Activated T-cell treated with anti-CD3 and anti-CD28 coated beads, Interleukin-2, amount 50 U/mL, for 72 hours (primary cell): ENCODE data around the gene MPPED2. TPM values are rescaled to one million over a fixed set of nuclear protein-coding genes. Genes with fewer than 3 reads are reported as not detected.

Experiments
- ATAC-seq, 2 donors: fragments of 150-1000 bp; cut with Tn5 transposase; replicated peaks in 1 of 2; 2 replicates each; pipeline ENCODE4 v1.10.0; 2021; ENCODE audit warnings: moderate library complexity in 2 of 2, mild to moderate bottlenecking in 1 of 2
- DNase-seq, 2 donors: peaks; one replicate each; pipeline ENCODE4 v3.0.0; 2021 to 2022; ENCODE audit warnings: mixed read lengths in 1 of 2
- H3K27ac Mint-ChIP-seq: one replicate; pipeline ENCODE4 v1.8.0; 2022; ENCODE audit warnings: mild to moderate bottlenecking, moderate library complexity, mixed read lengths
- H3K27me3 Mint-ChIP-seq: one replicate; pipeline ENCODE4 v1.8.0; 2022; ENCODE audit warnings: low read depth, mixed read lengths
- H3K36me3 Mint-ChIP-seq, 2 donors: one replicate each; pipeline ENCODE4 v1.8.0; 2022; ENCODE audit warnings: mixed read lengths in 2 of 2, mild to moderate bottlenecking in 1 of 2; ENCODE audit not compliant: insufficient read depth in 2 of 2
- H3K4me1 Mint-ChIP-seq: one replicate; pipeline ENCODE4 v1.8.0; 2022; ENCODE audit warnings: low read depth, mixed read lengths
- H3K4me3 Mint-ChIP-seq, 2 donors: one replicate each; pipeline ENCODE4 v1.8.0; 2022; ENCODE audit warnings: mild to moderate bottlenecking in 2 of 2, mixed read lengths in 2 of 2, moderate library complexity in 2 of 2
- H3K9me3 Mint-ChIP-seq, 2 donors: one replicate each; pipeline ENCODE4 v1.8.0; 2022; ENCODE audit warnings: mixed read lengths in 2 of 2
- total RNA-seq, 2 donors: library from RNA; stranded (reverse); gene quantifications; one replicate each; pipeline ENCODE4 v1.2.3, GENCODE V29; 2022

The MPPED2 gene
- total RNA-seq, 2 donors from 2014 or later, result 0.46 to 1.6 TPM

DNA sequence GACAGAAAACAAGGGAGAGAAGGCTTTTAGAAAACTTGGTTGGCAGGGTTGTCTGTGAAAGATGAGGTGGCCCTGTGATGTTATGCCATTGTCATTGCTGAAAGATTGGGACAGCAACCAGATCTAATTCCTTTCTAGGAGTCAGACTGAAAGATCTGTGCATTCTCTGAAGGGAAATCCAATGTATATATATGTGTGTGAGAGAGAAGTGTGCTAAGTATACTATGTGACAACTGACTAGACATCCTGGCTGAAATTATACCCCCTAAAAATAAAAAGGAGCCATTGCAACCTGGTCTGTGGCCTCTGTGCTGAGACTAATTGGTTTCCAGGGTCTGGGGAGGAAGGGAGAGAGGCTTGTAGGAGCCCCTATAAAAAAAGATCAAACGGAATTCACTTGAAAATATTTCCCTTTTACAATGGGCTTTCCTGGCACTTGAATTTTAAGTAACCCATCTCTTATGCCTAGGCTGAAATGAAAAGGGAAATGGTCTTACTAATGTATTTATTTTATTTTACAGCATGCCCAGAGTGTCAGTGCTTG, 1.2 kb upstream of the MPPED2 start:
- ATAC-seq, result no peak
- H3K36me3 Mint-ChIP-seq, result peaks cover 0 to 2% of the 10 kb centered on the region in 2 donors

GRCh38 chr11:30585892-30586250, 282 bp downstream of the MPPED2 start:
- DNase-seq (no peak), ATAC-seq (peak; percentile 30 to 49)
- peak overlapping the region; percentile 54 to 71 for H3K4me3 Mint-ChIP-seq
- peaks cover 0 to 2% of the 10 kb centered on the region in 2 donors for H3K36me3 Mint-ChIP-seq
- peaks cover 59% of the 10 kb centered on the region for H3K27me3 Mint-ChIP-seq
- no peaks in the 10 kb centered on the region for H3K9me3 Mint-ChIP-seq
- H3K4me1 Mint-ChIP-seq, result peaks cover 32% of the 10 kb centered on the region
- H3K27ac Mint-ChIP-seq, result no peak overlapping the region

More for the DNA sequence above, 1.2 kb upstream of the MPPED2 start:
- Mint-ChIP-seq H3K27me3 (peaks cover 52% of the 10 kb centered on the region), H3K4me3 (peak overlapping the region; percentile 54 to 66), H3K27ac (no peak overlapping the region), H3K9me3 (peaks cover 0 to 2% of the 10 kb centered on the region in 2 donors), H3K4me1 (peaks cover 28% of the 10 kb centered on the region)
- DNase-seq, result no peak

GRCh38 chr11:30585125-30585891, 845 bp downstream of the MPPED2 start:
- ATAC-seq (peak; percentile 65 to 66), DNase-seq (peak; percentile 16 to 40)
- Mint-ChIP-seq H3K27ac (no peak overlapping the region), H3K36me3 (peaks cover 0 to 2% of the 10 kb centered on the region in 2 donors), H3K4me1 (peaks cover 32% of the 10 kb centered on the region), H3K27me3 (peaks cover 59% of the 10 kb centered on the region), H3K4me3 (peak overlapping the region; percentile 55 to 71), H3K9me3 (no peaks in the 10 kb centered on the region)

GRCh38 chr11:30583476-30584280, 2.5 kb downstream of the MPPED2 start:
- DNase-seq (no peak), ATAC-seq (no peak)
- no peaks in the 10 kb centered on the region for H3K9me3 Mint-ChIP-seq
- no peak overlapping the region for H3K27ac Mint-ChIP-seq
- peaks cover 32% of the 10 kb centered on the region for H3K4me1 Mint-ChIP-seq
- H3K27me3 Mint-ChIP-seq, result peaks cover 53% of the 10 kb centered on the region
- peak overlapping the region; percentile 10 to 71 for H3K4me3 Mint-ChIP-seq
- peaks cover 0 to 2% of the 10 kb centered on the region in 2 donors for H3K36me3 Mint-ChIP-seq

GRCh38 chr11:30582726-30583125, 3.4 kb downstream of the MPPED2 start:
- Mint-ChIP-seq H3K4me1 (peaks cover 32% of the 10 kb centered on the region), H3K4me3 (no peak overlapping the region), H3K36me3 (peaks cover 0 to 2% of the 10 kb centered on the region in 2 donors), H3K27ac (no peak overlapping the region), H3K27me3 (peaks cover 47% of the 10 kb centered on the region), H3K9me3 (no peaks in the 10 kb centered on the region)
- DNase-seq (no peak), ATAC-seq (no peak)

DNA sequence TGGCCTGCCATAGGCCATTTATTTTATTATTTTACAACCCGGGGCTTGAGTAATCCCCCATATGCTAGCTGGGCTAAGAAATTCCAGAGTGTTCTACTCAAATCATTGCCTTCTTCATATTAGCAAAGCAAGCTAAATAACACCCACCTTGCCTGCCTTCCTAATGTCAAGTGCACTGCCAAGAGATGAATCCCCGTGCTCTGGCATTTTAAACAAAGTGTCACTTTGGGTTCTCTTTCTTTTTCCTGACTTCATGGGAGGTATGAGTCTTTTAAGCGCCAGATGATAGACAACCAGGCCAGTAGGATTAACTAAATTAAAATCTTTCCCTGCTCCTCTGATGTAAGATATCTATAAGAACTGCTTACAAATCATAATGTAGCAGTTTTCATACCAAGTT, 4.5 kb downstream of the MPPED2 start:
- DNase-seq (no peak), ATAC-seq (no peak)
- H3K27ac Mint-ChIP-seq, result no peak overlapping the region
- peaks cover 0 to under 1% of the 10 kb centered on the region in 2 donors for H3K36me3 Mint-ChIP-seq
- peaks cover 24% of the 10 kb centered on the region for H3K4me1 Mint-ChIP-seq
- peaks cover 36% of the 10 kb centered on the region for H3K27me3 Mint-ChIP-seq
- no peak overlapping the region for H3K4me3 Mint-ChIP-seq
- H3K9me3 Mint-ChIP-seq, result no peaks in the 10 kb centered on the region

GRCh38 chr11:30580573-30580972, 5.6 kb downstream of the MPPED2 start:
- DNase-seq (no peak), ATAC-seq (no peak)
- H3K27me3 Mint-ChIP-seq, result peaks cover 34% of the 10 kb centered on the region
- peaks cover 24% of the 10 kb centered on the region for H3K4me1 Mint-ChIP-seq
- no peaks in the 10 kb centered on the region for H3K9me3 Mint-ChIP-seq
- H3K4me3 Mint-ChIP-seq, result no peak overlapping the region
- H3K27ac Mint-ChIP-seq, result no peak overlapping the region
- no peaks in the 10 kb centered on the region for H3K36me3 Mint-ChIP-seq

DNA sequence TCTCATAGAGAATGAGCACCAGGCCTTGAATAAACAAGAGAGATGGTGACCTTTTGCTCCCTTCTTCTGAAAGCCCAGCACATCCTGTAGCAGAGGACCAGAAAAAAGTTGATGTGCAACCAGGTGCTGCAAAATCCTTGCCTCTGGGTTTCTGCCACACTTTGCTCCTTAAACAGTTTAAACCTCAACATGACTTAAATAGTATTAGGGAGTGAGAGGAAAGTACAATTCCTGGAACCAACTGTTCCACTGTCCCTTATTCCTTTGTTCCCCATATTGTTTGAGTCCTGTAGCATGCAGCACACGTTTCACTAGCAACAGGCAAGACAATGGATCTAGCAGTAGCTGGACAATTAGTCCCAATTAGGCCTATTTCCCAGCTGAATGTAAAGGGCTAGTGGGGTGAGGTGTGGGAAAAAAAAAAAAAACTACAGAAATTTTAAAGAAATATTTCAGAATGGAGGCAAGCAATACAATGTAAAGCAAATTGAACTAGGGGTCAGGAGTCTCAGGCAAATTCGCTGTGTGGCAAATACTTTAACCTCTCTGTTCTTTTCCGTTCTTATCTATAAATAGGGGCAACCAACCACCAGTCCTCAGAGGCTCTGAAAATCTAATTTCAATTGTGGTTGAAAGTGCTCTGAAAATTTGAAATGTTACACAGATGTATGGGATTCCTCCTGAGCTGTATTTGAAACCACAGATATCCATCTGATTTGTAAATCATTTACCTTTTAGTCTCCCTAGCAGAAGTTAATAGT, 6.6 kb downstream of the MPPED2 start:
- no peaks in the 10 kb centered on the region for H3K9me3 Mint-ChIP-seq
- peaks cover 30% of the 10 kb centered on the region for H3K27me3 Mint-ChIP-seq
- DNase-seq, result no peak
- H3K4me3 Mint-ChIP-seq, result no peak overlapping the region
- H3K36me3 Mint-ChIP-seq, result no peaks in the 10 kb centered on the region
- no peak overlapping the region for H3K27ac Mint-ChIP-seq
- ATAC-seq, result no peak
- peaks cover 23% of the 10 kb centered on the region for H3K4me1 Mint-ChIP-seq

GRCh38 chr11:30578406-30578805, 7.7 kb downstream of the MPPED2 start:
- Mint-ChIP-seq H3K9me3 (no peaks in the 10 kb centered on the region), H3K27me3 (peaks cover 18% of the 10 kb centered on the region), H3K36me3 (no peaks in the 10 kb centered on the region), H3K27ac (no peak overlapping the region), H3K4me3 (no peak overlapping the region), H3K4me1 (peaks cover 15% of the 10 kb centered on the region)
- ATAC-seq (no peak), DNase-seq (no peak)

DNA sequence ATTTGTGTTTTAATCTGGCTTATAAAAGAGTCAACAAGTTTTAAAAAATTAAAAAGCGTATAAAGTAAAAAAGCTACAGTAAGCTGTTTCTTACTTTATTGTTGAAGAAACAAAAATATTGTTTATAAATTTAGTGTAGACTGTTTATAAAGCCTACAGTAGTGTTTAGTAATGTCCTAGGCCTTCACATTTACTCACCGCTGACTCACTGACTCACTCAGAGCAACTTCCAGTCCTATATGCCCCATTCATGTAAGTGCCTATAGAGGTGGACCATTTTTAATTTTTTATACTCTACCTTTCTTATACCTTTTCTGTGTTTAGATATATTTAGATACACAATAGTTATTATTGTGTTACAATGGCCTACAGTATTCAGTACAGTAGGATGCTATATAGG, 12.2 kb downstream of the MPPED2 start:
- H3K4me1 Mint-ChIP-seq, result no peaks in the 10 kb centered on the region
- H3K27ac Mint-ChIP-seq, result no peak overlapping the region
- ATAC-seq, result no peak
- no peaks in the 10 kb centered on the region for H3K27me3 Mint-ChIP-seq
- DNase-seq, result no peak
- no peak overlapping the region for H3K4me3 Mint-ChIP-seq
- no peaks in the 10 kb centered on the region for H3K9me3 Mint-ChIP-seq
- no peaks in the 10 kb centered on the region for H3K36me3 Mint-ChIP-seq

DNA sequence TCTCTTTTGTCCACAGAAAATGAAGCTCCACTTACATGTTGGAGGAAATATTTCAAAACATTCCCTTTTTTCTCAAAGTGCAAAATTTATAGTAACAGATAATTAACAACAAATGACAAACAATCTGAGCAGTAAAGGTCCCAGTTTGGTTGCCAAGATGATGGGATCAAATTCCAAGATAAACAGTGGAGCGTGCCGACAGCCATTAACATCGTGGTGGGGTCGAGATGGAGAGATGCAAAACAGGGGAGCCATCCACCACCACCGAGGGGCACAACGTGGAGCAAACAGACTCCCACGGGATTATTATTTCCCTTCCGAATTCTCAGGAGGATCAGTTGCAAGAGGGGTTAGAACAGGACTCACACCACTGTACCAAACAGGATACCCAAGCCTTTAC, 17.2 kb downstream of the MPPED2 start:
- ATAC-seq (no peak), DNase-seq (no peak)
- H3K9me3 Mint-ChIP-seq, result no peaks in the 10 kb centered on the region
- H3K36me3 Mint-ChIP-seq, result no peaks in the 10 kb centered on the region
- H3K4me3 Mint-ChIP-seq, result no peak overlapping the region
- no peak overlapping the region for H3K27ac Mint-ChIP-seq
- H3K27me3 Mint-ChIP-seq, result no peaks in the 10 kb centered on the region
- no peaks in the 10 kb centered on the region for H3K4me1 Mint-ChIP-seq

GRCh38 chr11:30567644-30568043, 18.5 kb downstream of the MPPED2 start:
- no peak for ATAC-seq
- Mint-ChIP-seq H3K4me3 (no peak overlapping the region), H3K27ac (no peak overlapping the region), H3K36me3 (no peaks in the 10 kb centered on the region), H3K9me3 (no peaks in the 10 kb centered on the region), H3K4me1 (no peaks in the 10 kb centered on the region), H3K27me3 (no peaks in the 10 kb centered on the region)
- DNase-seq, result no peak

DNA sequence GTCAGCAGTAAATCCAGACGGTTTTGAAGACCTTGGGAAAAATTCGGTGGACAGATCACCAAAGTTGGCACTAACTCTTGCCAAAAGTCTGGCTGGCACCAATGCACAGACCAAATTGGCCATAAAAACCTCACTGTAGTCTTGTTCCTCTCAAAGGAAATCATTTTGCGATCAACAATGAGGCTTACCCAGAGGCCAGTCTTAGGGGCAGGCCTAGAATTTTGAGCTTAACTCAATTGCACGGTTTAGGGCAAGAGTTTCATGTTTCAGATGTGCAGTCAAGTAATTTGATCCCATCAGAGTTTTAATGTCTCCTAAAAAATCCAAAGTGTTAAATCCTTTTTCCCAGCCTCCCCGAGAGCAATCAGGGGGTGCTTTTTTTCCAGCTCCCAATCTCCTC, 19.0 kb downstream of the MPPED2 start:
- no peaks in the 10 kb centered on the region for H3K27me3 Mint-ChIP-seq
- H3K27ac Mint-ChIP-seq, result no peak overlapping the region
- H3K36me3 Mint-ChIP-seq, result no peaks in the 10 kb centered on the region
- DNase-seq, result no peak
- no peaks in the 10 kb centered on the region for H3K4me1 Mint-ChIP-seq
- H3K4me3 Mint-ChIP-seq, result no peak overlapping the region
- no peak for ATAC-seq
- no peaks in the 10 kb centered on the region for H3K9me3 Mint-ChIP-seq
